ENCODE measurements around the gene ATOSA.

- TF ChIP-seq CREB1 (IDR thresholded peaks at IDR 0.05; ENCODE audit: low read depth) = no peak
- no peak for TF ChIP-seq ZBTB7A (IDR thresholded peaks at IDR 0.05; ENCODE audit: low read depth)
- TF ChIP-seq FOXM1 (IDR thresholded peaks at IDR 0.05; ENCODE audit: borderline replicate concordance, low read depth) = no peak
- TF ChIP-seq MAX (IDR thresholded peaks at IDR 0.05) = no peak
- no peak for TF ChIP-seq REST (IDR thresholded peaks at IDR 0.05; ENCODE audit: low read depth)
Observed at GRCh38 chr15:52717924-52718323, 38.7 kb upstream of the ATOSA start.
